ELF-1 (cell line): ENCODE data around the gene RASAL1.
"Not testable (repeated sequence)": the region's sequence is repeated elsewhere in the genome, so short reads cannot be mapped to it uniquely, and the experiment has no call there.

ENCODE experiments used
- DNase-seq: peaks from one replicate; pipeline ENCODE4 v3.0.0-alpha.2; 2016; ENCODE audit warnings: low read depth, low spot score

Gene RASAL1

GRCh38 chr12:113140706-113141105 is 5.1 kb upstream of the RASAL1 start:
- DNase-seq: no peak

GRCh38 chr12:113138826-113139225 is 3.3 kb upstream of the RASAL1 start:
- no peak for DNase-seq

- no peak for DNase-seq
These were observed 2.6 kb upstream of the RASAL1 start for GRCh38 chr12:113137861-113138783.

GRCh38 chr12:113136990-113137511 is 1.5 kb upstream of the RASAL1 start:
- DNase-seq: no peak

GRCh38 chr12:113136128-113136989 is 798 bp upstream of the RASAL1 start:
- DNase-seq: no peak

- DNase-seq: no peak
These were observed 1.0 kb downstream of the RASAL1 start for GRCh38 chr12:113134521-113134951.

GRCh38 chr12:113134071-113134470 is 1.5 kb downstream of the RASAL1 start:
- no peak for DNase-seq

GRCh38 chr12:113133666-113134065 is 1.9 kb downstream of the RASAL1 start:
- no peak for DNase-seq

- DNase-seq: peak; percentile 33
These were observed 2.5 kb downstream of the RASAL1 start for GRCh38 chr12:113133036-113133435.

- DNase-seq: no peak
These were observed 4.0 kb downstream of the RASAL1 start for GRCh38 chr12:113131556-113131955.

GRCh38 chr12:113130457-113131135 is 5.0 kb downstream of the RASAL1 start:
- DNase-seq: peak; percentile 51

- no peak for DNase-seq
These were observed 5.7 kb downstream of the RASAL1 start for GRCh38 chr12:113129664-113130456.

GRCh38 chr12:113128802-113129663 is 6.5 kb downstream of the RASAL1 start:
- DNase-seq: no peak

- DNase-seq: no peak
These were observed 7.8 kb downstream of the RASAL1 start for GRCh38 chr12:113127791-113128199.

- no peak for DNase-seq
These were observed 14.7 kb downstream of the RASAL1 start for GRCh38 chr12:113120670-113121370.

- no peak for DNase-seq
These were observed 15.4 kb downstream of the RASAL1 start for GRCh38 chr12:113119980-113120669.

- DNase-seq: no peak
These were observed 17.4 kb downstream of the RASAL1 start for GRCh38 chr12:113118142-113118541.

GRCh38 chr12:113117684-113118083 is 17.9 kb downstream of the RASAL1 start:
- not testable (repeated sequence) for DNase-seq

GRCh38 chr12:113116875-113117274 is 18.7 kb downstream of the RASAL1 start:
- DNase-seq: no peak
